GM19035 (cell line): Measurements from ENCODE around the gene CAV2.

Experiments used
- ATAC-seq: cut with Tn5 transposase; IDR thresholded peaks from one replicate; pipeline ENCODE4 v1.9.1; 2021; ENCODE audit not compliant: unreplicated experiment

Gene CAV2

DNA sequence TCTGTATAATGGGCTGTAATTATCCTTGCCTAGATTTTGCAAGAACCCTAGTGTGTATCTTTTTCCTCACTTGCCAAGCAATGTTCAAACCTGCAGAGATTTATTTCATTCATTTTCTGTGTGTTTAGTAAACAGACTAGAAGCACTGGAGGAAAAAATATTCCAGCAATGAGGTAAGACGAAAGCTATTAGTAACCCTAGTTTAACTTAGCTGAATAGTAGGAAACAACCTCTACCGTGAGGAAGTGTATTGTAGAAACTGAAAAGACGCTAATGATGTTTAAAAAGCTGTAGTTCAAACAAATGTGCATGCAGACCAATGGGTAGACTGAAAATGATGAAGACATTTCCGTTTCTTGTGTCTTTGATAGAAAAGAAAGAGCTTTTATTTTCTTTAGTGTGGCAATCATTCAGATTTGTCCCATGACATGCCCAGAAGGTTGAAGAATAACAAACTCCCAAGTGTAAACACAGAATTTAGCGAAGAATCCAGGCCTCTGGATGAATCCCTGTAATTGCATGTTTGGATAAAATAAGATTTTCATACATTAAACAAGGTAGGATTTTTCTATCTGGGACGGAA lies 46.0 kb downstream of the CAV2 start:
- no peak for ATAC-seq

DNA sequence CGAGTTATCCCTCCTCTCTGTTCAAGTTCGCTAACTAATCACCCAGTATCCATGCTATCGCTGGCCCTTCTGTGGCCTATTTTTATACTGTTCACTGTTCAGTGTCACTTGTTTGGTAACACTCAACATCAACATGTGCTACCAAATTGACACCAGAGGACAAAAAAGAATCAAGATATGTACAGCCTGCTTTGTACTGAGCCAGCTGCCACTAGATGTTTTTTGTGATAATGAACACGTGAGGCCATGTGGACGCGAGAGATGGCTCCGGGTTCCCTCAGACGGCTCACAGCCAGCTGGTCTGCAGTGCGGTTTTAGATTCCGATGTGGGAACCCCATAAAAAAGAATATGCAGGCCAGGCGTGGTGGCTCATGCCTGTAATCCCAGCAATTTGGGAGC lies 46.5 kb downstream of the CAV2 start:
- ATAC-seq = no peak

DNA sequence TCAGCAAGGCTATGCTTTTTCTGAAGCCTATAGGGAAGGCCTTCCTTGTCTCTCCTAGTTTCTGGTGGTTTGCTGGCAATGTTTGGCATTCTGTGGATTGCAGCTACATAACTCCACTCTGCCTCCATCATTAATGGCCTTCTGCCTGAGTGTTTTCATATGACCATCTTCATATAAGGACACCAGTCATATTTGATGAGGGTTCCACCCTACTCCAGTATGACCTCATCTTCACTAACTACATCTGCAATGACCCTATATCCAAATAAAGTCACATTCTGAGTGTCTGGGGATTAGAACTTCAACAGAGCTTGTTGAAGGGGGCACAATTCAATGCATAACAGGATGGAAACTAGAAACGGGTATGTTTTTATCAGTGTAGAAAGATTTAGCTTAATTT lies 47.4 kb downstream of the CAV2 start:
- no peak for ATAC-seq

DNA sequence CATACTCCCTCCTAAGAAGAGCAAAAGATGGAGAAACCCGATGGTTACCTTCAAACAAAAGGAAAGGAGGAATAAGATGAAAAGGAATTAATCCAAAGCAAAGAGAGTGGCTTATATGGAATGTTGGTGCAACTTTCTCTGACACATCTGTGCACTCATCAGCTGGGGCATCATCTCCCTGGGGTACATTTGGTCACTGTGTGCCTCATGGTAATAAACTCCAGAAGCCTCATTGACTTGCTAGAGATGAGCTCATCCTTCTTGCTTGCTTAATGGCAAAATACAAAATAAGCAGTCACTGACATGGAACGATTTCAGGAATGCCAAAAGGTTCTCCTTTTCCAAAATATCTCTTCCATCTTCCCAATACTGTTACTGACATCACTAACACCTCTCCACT lies 47.8 kb downstream of the CAV2 start:
- no peak for ATAC-seq

DNA sequence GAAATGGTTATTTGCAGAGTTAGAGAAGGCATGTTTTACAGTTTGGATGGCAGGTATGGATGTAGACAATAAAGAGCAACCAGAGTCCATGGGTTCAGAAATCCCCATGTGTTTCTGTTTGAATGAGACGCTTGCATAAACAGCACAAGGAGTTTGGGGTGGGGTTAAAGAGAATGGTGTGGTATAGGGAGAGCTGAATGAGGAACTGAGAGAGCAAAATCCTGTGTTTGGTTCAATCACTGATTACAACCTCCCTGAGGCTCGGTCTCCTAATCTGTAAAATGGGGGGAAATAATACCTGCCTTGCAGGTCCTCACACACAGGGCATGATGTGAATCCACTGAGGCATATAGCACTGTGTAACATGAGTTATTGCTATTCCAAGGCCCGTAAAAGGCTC lies 49.0 kb downstream of the CAV2 start:
- peak; percentile 92 for ATAC-seq

- no peak for ATAC-seq
Observed at GRCh38 chr7:116549370-116549769, 49.8 kb downstream of the CAV2 start.

DNA sequence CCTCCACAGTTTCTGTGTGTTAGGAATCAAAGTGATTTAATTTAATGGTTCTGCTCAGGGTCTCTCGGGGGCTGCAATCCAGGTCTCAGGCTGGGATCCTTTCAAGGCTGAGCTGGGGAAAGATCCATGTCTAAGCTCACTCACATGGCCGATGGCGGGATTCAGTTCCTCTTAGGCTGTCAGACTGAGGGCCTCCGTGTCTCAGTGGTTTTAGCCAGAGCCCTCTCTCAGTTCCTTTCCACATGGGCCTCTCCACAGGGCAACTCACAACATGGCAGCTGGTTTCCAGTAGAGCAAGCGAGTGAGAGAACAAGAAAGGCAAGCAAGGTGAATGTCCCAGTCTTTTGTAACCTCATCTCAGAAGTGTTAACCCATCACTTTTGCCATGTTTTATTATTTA lies 52.2 kb downstream of the CAV2 start:
- no peak for ATAC-seq

GRCh38 chr7:116552602-116553001 lies 53.1 kb downstream of the CAV2 start:
- no peak for ATAC-seq

DNA sequence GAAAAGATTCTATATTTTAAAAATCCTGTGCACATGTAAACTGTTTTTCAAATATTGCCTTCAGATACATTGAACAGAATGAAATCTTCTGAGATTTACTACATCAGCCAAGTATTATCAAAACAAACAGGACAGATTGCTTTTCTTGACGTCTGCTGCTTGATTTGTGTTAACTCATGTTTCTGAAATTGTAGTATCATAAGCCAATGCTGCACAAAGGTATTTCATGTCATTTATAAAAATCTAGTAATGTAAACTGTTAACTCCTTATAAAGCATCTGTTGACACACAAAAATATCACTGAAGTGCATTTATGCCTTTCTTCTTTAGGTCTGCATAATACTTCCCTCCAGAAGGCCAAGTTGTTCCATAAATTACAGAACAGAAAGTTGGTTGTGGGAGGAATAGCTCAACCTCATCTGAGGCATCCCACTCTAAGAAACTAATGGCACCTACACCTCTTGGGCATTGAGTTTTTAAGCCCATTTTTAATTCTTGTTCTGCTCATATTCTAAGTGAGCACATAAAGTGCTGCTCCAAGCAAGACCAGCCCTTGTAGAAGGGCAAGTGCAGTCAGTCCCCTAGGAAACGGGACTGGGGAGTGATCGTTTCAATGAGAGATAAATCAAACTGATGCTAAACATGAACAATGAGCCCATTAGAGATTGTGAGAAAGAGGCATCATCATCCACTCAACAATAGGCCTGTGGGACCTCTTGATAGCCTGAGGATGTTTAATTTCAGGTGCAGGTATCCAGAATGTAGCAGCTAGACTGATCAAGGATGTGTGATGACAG lies 53.8 kb downstream of the CAV2 start:
- ATAC-seq = no peak

DNA sequence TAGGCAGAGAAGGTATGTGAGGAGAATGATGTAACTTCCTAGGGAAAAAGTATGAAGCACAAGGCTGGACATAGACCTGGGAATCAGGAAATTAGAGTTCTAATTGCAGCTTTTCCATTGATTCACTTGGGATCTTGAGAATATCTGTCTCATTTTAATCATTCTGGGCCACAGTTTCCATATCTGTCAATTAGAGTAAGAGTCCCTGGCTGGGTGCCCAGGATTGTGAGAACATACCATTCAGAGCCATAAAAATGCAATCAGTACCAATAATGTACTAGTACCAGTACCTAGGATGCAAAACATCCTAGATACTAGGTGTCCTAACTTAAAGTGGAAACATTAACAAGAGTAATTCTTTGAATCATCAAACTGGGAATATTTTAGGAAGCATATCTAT lies 54.9 kb downstream of the CAV2 start:
- no peak for ATAC-seq

GRCh38 chr7:116554911-116555310 lies 55.4 kb downstream of the CAV2 start:
- no peak for ATAC-seq

GRCh38 chr7:116557066-116557585 lies 57.6 kb downstream of the CAV2 start:
- ATAC-seq = no peak

DNA sequence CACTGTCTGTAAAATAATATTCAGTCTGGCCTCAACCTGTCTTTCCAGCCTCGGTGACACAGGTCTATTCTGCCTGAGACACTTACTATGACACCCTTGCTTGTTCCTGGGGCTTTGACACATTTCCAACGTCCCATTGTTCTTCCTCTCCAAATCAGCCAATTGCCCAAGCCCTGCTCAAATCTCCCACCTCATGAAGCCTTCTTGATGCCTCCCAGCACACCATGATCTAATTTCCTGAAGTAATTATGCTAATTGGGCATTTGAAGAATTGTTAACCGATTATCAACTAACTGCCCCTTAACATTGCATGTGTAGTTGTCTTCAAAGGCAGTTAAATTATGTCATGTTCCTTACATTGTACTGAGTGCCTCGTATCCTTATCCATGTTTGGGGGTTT lies 58.4 kb downstream of the CAV2 start:
- ATAC-seq = no peak
